Mesodermal cell (in vitro differentiated cells): ENCODE results near the gene HDC.

Source experiments
- H3K27ac ChIP-seq: 2 replicates; pipeline ENCODE4 v1.7.0; 2013; ENCODE audit warnings: mild to moderate bottlenecking, low read depth, low read length, moderate library complexity; ENCODE audit not compliant: severe bottlenecking
- H3K36me3 ChIP-seq: 2 replicates; pipeline ENCODE4 v1.7.1; 2013; ENCODE audit warnings: mild to moderate bottlenecking, low read length, moderate library complexity; ENCODE audit not compliant: control insufficient read depth, insufficient read depth
- H3K4me1 ChIP-seq: one replicate; pipeline ENCODE4 v1.7.1; 2013; ENCODE audit warnings: mild to moderate bottlenecking, low read length; ENCODE audit not compliant: insufficient read depth, control insufficient read depth, poor library complexity, severe bottlenecking
- H3K4me3 ChIP-seq: 2 replicates; pipeline ENCODE4 v1.7.0; 2013; ENCODE audit warnings: low read length, control low read depth, mild to moderate bottlenecking; ENCODE audit not compliant: insufficient read depth, poor library complexity, severe bottlenecking; ENCODE audit errors: extremely low read depth
- H3K9me3 ChIP-seq: 2 replicates; pipeline ENCODE4 v1.7.1; 2013; ENCODE audit warnings: mild to moderate bottlenecking, low read length, moderate library complexity; ENCODE audit not compliant: control insufficient read depth
- WGBS, 2 experiments: methylation state at CpG; one replicate each; pipeline ENCODE4 v1.1.5; 2013; ENCODE audit warnings: missing lambda C conversion rate in 2 of 2; ENCODE audit not compliant: insufficient coverage in 2 of 2; 5-methylcytosine and 5-hydroxymethylcytosine counted together

Gene HDC

DNA sequence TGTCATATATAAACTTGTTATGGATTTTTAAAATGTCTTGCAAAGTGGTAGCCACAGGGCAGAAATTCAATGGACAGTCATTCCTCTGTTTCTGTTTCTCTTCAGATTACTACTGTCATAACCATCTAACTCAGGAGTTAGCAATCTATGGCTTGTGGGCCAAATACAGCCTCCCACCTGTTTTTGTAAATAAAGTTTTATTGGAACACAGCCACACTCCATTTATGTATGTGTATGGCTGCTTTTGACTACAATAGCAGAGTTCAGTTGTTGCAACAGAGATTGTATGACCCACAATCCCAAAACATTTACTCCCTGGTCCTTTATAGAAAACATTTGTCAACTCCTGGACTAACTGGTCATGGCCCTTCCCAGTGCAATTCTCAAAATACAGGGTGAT, 63.5 kb downstream of the HDC start:
- H3K4me1 ChIP-seq: no peaks in the 10 kb centered on the region
- no peaks in the 10 kb centered on the region for H3K36me3 ChIP-seq
- H3K4me3 ChIP-seq: no peak overlapping the region
- H3K9me3 ChIP-seq: no peaks in the 10 kb centered on the region
- H3K27ac ChIP-seq: no peak overlapping the region

DNA sequence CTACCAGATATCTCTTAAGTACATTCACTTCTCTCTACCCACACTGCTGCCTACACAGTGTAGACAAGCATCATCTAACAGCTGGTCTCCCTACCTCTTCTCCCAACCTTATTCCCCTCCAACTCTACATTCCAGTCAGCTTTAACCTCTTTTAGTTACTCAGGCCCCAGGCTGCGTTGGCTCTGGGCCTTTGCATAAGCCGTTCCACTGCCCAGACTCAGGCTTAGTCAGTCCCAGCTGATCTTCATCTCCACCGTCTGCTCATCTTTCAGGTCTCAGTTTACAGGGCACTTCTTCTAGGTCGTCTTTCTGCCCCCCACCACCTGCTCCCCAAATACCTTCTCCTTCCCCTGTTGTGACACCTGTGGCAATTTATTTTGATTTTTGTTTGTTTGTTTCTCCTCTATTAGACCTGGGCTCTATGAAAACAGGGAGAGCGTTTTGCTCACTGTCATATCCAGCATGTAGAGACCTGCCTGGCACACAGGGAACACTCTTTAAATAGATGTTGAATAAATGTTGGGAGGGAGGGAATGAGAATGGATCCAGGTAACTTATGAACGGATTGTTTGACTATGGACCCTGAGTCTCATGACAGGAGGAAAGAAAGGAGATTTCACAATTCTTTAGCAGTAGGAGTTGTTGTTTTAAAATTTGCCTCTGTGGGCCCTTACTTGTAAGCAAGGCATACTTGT, 72.5 kb downstream of the HDC start:
- Histone ChIP-seq H3K9me3 (no peaks in the 10 kb centered on the region), H3K36me3 (no peaks in the 10 kb centered on the region), H3K27ac (no peak overlapping the region), H3K4me1 (no peaks in the 10 kb centered on the region), H3K4me3 (no peak overlapping the region)
- WGBS, 2 experiments: 90 to 91% methylated on average over 5 of the region's 6 CpGs

DNA sequence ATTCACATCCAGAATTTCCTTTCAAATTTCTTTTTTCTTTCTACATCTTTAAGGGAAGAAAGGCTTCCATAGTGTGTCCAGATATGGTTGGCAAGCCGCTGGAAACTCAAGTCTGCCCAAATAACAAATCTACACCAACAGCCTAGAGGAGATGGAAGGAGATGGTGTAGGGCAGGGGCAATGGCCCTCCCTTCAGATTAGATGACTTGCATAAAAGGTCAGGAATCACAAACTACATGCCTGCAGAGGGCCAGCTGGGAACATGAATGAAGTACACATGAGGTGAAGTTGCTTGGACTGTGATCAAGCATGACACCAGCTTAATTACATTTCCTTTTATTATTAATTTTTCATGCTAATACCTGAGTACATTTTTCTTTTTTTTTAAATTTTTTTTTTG, 73.4 kb downstream of the HDC start:
- Histone ChIP-seq H3K27ac (no peak overlapping the region), H3K36me3 (no peaks in the 10 kb centered on the region), H3K4me3 (no peak overlapping the region), H3K4me1 (no peaks in the 10 kb centered on the region), H3K9me3 (no peaks in the 10 kb centered on the region)
- no CpG with 5 or more reads among the region's 1 CpG for WGBS, 2 experiments
